ENCODE measurements around the gene TCF7L1. TPM values are rescaled to one million over a fixed set of nuclear protein-coding genes. Genes with fewer than 3 reads are reported as not detected.

The TCF7L1 gene
- total RNA-seq, 2 donors from 2014 or later, result 3.1 to 4.0 TPM

DNA sequence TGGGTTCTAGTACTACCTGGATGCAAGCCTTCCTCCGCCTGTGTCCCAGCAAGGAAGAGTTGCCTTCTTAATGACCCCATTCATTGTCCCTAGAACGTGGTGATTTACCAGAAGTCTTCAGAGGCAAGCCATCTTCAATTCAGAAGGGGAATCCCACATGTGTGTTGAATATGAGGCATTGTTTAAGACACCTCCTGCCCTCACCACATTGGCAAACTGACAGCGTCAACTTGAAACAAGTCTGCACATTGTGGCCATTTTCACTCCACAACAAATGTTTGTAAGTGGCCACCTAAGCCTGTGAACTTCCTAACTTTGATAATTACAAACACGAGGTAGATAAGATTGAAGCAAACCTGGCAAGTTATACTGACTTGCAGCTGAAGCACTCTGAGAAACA lies 83.7 kb downstream of the TCF7L1 start:
- TF ChIP-seq, protein P1, sequence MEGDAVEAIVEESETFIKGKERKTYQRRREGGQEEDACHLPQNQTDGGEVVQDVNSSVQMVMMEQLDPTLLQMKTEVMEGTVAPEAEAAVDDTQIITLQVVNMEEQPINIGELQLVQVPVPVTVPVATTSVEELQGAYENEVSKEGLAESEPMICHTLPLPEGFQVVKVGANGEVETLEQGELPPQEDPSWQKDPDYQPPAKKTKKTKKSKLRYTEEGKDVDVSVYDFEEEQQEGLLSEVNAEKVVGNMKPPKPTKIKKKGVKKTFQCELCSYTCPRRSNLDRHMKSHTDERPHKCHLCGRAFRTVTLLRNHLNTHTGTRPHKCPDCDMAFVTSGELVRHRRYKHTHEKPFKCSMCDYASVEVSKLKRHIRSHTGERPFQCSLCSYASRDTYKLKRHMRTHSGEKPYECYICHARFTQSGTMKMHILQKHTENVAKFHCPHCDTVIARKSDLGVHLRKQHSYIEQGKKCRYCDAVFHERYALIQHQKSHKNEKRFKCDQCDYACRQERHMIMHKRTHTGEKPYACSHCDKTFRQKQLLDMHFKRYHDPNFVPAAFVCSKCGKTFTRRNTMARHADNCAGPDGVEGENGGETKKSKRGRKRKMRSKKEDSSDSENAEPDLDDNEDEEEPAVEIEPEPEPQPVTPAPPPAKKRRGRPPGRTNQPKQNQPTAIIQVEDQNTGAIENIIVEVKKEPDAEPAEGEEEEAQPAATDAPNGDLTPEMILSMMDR (IDR thresholded peaks at IDR 0.05), result no peak
- H3K36me3 ChIP-seq, result no peaks in the 10 kb centered on the region
- no peaks in the 10 kb centered on the region for H3K9me3 ChIP-seq
- H3K27ac ChIP-seq, result no peak overlapping the region
- peaks cover 0 to 53% of the 10 kb centered on the region in 2 donors for H3K4me1 ChIP-seq
- no peaks in the 10 kb centered on the region for H3K27me3 ChIP-seq
- no peak for DNase-seq (ENCODE audit: low spot score)
- no peak overlapping the region for H3K4me3 ChIP-seq

DNA sequence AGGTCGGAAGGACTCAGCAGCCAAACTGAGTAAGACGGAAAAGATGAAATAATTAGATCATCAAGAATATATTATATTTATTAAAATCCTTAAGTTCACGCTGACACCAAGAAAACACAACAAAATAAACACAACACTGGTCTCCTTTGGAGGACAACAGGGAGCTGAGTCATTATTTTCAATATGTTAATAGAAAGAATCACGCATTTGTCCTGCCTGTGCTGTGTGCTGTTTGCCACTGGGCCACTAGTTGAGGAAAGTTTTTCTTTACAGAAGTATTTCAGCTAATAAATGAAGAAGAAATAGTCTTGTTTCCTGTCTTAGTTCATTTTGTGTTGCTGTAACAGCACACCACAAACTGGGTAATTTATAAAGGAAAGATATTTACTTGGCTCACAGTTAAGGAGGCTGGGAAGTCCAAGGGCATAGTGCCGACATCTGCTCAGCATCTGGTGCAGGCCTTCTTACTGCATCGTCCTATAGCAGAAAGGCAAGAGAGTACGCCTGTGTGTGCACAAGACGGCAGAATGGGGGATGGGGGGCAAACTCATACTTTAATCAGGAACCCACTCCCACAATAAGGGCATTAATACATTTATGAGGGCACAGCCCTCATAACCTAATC lies 88.0 kb downstream of the TCF7L1 start:
- DNase-seq (ENCODE audit: low spot score), result no peak
- Histone ChIP-seq H3K9me3 (no peaks in the 10 kb centered on the region), H3K36me3 (no peaks in the 10 kb centered on the region), H3K27ac (no peak overlapping the region), H3K27me3 (no peaks in the 10 kb centered on the region), H3K4me1 (peaks cover 0 to 18% of the 10 kb centered on the region in 2 donors), H3K4me3 (no peak overlapping the region)
- TF ChIP-seq, protein P1 (IDR thresholded peaks at IDR 0.05), result no peak

DNA sequence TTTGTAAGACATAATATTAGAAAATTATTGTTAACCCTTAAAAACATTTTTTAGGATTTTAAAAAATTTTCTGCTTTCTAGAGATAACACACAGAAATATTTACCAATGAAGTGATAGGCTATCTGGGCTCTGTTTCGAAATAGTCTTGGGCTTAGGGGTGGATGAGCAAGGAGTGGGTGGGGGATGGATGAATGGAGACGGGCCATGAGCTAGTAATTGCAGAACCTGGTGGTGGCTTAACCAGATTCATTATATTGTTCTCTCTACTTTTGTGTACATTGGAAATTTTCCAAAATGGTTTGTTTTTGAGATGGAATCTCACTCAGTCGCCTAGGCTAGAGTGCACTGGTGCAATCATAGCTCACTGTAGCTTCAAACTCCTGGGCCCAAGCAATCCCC lies 89.6 kb downstream of the TCF7L1 start:
- H3K4me1 ChIP-seq, result peaks cover 0 to 10% of the 10 kb centered on the region in 2 donors
- no peaks in the 10 kb centered on the region for H3K9me3 ChIP-seq
- no peak overlapping the region for H3K4me3 ChIP-seq
- H3K27me3 ChIP-seq, result no peaks in the 10 kb centered on the region
- no peak for DNase-seq (ENCODE audit: low spot score)
- no peak overlapping the region for H3K27ac ChIP-seq
- TF ChIP-seq, protein P1 (IDR thresholded peaks at IDR 0.05), result no peak
- no peaks in the 10 kb centered on the region for H3K36me3 ChIP-seq

DNA sequence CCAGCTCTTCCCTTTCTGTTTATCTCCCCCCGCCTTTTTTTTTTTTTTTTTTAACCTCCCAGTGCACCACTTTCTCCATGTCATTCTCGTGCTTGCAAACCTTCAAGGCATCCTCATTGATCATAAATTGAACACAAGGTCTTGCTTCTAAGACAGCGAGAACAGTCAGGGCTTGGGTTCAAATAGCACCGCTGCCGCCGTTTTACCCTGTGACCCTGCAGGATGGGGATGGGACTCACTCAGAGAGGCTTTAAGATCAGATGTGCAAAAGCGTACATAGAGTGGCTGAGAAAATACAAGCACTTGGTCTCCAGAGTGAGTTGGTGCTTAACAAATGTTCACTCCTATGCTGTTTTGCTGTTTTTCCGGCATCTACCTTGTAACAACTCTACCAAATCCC lies 93.6 kb downstream of the TCF7L1 start:
- H3K36me3 ChIP-seq, result no peaks in the 10 kb centered on the region
- H3K27ac ChIP-seq, result no peak overlapping the region
- TF ChIP-seq, protein P1 (IDR thresholded peaks at IDR 0.05), result no peak
- no peaks in the 10 kb centered on the region for H3K9me3 ChIP-seq
- H3K4me3 ChIP-seq, result no peak overlapping the region
- no peak for DNase-seq (ENCODE audit: low spot score)
- no peaks in the 10 kb centered on the region for H3K27me3 ChIP-seq
- H3K4me1 ChIP-seq, result peaks cover 0 to 15% of the 10 kb centered on the region in 2 donors

DNA sequence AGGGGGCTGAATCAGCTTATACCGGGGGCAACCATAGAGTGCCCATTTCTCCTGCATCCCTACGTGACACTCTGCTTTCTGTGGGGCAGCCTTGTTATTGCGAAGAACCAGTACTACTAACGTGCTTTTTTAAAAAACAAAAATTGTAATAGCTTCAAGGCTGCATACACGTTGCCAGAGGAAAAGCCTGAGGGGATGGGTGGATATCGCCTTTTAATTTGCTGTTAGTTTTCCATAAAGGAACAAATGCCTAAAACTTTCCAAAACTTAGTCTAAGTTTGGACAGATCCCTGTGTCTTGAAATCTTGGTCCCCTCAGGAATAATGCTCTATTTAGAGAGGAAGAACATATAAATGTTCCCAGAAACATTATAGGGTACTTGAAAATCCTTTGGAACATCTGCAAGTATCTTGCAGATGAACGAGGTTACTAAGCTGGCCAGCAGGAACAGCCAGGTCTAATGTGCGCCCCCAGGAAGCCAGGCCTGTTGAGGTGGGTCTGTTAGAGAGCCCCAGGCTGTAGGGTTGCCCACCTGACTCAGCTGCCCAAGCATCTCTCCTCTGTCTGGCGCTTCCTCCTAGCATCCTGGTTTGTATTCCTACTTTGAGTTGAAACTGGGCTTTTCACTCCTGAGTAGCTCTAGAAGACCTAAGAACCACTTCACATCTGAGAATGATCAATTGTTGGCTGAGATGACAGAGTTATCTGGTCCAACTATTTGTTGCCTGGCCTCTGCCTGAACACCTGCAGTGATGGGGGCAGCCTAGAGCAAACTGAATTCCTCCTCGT lies 97.7 kb downstream of the TCF7L1 start:
- Histone ChIP-seq H3K4me1 (peaks cover 0 to 9% of the 10 kb centered on the region in 2 donors), H3K9me3 (no peaks in the 10 kb centered on the region), H3K36me3 (no peaks in the 10 kb centered on the region), H3K4me3 (no peak overlapping the region), H3K27me3 (no peaks in the 10 kb centered on the region), H3K27ac (no peak overlapping the region)
- DNase-seq (ENCODE audit: low spot score), result no peak
- TF ChIP-seq, protein P1 (IDR thresholded peaks at IDR 0.05), result no peak

All from right atrium auricular region (tissue), 2 donors.